ENCODE measurements around the gene SNX8.

The SNX8 gene

DNA sequence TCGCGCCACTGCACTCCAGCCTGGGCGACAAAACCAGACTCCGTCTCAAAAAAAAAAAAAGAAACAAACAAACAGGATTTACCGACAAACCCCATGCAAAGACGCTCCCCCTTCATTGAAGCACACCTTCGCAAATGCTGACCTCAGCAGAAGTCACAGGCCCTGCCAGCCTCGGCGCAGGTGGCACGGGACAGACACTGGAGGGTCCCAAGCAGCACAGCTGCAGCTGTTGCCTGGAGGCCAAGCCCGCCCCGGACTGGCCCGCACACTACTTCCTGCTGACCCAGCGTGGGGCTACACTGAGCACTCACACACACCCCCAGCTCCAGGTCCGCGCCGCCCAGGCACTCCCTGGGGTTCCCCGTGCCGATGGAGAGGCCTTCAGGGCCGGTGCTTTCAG, 31.2 kb downstream of the SNX8 start:
- TF ChIP-seq, protein P1, sequence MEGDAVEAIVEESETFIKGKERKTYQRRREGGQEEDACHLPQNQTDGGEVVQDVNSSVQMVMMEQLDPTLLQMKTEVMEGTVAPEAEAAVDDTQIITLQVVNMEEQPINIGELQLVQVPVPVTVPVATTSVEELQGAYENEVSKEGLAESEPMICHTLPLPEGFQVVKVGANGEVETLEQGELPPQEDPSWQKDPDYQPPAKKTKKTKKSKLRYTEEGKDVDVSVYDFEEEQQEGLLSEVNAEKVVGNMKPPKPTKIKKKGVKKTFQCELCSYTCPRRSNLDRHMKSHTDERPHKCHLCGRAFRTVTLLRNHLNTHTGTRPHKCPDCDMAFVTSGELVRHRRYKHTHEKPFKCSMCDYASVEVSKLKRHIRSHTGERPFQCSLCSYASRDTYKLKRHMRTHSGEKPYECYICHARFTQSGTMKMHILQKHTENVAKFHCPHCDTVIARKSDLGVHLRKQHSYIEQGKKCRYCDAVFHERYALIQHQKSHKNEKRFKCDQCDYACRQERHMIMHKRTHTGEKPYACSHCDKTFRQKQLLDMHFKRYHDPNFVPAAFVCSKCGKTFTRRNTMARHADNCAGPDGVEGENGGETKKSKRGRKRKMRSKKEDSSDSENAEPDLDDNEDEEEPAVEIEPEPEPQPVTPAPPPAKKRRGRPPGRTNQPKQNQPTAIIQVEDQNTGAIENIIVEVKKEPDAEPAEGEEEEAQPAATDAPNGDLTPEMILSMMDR (IDR thresholded peaks at IDR 0.05; ENCODE audit: low read depth, low read length) = no peak
- DNase-seq (ENCODE audit: extremely low read depth, low read depth) = no peak

DNA sequence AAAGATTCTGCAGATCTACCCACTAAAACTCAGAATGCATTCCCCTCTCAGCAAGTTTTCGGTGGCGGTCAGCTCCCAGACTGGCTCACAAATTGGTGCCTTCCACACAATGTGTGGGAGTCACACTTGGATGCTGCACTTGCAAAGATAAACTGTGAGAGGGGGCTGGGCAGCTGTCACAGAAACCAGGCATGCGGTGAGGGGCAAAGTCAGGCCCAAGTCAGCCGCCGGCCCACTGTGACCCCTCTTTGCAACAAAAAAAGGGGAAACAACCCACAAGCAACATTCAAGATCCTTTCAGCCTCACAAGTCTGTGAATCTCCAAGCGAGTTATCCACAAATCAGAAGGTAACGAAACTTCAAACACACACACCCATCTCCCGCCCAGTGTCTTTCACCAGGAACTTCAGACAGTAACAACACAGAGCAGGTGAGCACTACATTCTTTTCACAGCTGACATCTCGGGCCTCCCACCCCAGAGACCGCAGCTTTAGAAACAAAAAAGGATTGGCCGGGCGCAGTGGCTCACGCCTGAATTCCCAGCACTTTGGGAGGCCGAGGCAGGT, 32.0 kb downstream of the SNX8 start:
- DNase-seq (ENCODE audit: extremely low read depth, low read depth) = no peak
- TF ChIP-seq, protein P1 (IDR thresholded peaks at IDR 0.05; ENCODE audit: low read depth, low read length) = no peak

DNA sequence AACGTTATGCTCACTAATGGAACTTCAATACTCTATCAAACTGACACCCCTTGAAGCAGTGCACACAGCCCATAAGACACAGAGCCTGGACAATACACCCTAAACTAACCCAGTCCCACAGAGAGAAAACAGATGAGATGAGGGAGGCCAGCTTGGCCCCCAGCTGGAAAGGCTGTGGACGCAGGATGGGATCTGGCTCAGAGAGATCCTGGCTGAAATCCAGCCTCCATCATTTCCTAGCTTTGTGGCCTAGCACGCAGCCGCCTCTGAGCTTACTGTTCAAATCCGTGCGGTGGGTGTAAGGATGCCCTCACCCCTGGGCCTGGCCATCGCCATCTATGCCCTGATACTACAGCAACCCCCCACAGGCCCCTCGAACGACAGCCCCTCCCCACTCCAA, 32.7 kb downstream of the SNX8 start:
- DNase-seq (ENCODE audit: extremely low read depth, low read depth) = no peak
- TF ChIP-seq, protein P1 (IDR thresholded peaks at IDR 0.05; ENCODE audit: low read depth, low read length) = no peak

DNA sequence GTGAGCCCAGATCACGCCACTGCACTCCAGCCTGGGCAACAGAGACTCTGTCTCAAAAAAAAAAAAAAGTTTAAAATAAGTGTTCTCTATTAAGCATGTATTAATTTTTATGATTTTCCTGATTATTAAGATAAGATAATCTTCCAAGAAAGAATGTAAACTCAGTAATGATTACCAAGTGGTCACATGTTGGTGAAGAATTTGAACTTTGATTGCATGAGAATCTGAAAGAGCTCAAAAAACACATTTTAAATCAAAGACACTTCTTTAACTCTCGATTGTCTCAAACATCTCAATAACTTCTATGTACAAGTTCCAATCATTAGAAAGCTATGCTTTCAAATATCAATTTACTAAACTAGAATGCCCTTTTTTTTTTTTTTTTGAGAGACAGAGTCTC, 33.8 kb downstream of the SNX8 start:
- TF ChIP-seq, protein P1 (IDR thresholded peaks at IDR 0.05; ENCODE audit: low read depth, low read length) = no peak
- DNase-seq (ENCODE audit: extremely low read depth, low read depth) = no peak

DNA sequence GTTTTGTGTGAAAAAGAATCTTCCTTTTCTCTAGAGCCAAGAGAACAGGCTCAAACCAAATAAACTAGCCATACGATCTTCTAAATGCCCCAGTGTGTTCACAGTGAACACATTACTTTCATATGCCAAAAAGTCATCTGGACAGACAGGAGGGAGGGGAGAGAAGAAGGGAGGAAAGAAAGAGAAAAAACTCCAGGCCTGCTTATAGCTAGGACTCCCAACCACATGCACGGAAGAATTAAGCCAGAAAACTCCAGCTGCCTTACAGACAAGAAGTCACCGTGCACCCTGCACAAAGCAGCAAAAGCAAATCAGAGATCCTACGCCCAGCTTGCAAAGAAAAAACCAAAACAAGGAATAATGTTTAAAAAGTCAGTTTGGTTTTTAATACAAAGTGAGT, 34.3 kb downstream of the SNX8 start:
- no peak for DNase-seq (ENCODE audit: extremely low read depth, low read depth)
- TF ChIP-seq, protein P1 (IDR thresholded peaks at IDR 0.05; ENCODE audit: low read depth, low read length) = no peak

DNA sequence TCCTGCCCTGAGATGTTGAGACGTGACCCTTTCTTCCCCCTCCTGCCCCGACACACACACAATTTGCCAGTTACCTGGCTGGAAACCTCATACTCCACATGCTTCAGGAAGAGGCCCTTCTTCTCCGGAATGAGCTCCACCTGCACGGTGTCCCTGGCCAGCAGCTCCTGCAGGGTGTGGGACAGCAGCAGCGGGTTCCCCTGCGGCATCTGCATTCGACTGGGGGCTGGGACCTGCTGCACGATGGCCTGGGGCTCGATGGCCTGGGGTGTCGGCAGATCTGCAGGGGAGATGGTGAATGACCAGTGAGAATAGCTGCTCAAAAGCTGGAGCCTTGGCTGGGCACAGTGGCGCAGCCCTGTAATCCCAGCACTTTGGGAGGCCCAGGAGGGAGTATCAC, 36.2 kb downstream of the SNX8 start:
- TF ChIP-seq, protein P1 (IDR thresholded peaks at IDR 0.05; ENCODE audit: low read depth, low read length) = no peak
- DNase-seq (ENCODE audit: extremely low read depth, low read depth) = no peak

DNA sequence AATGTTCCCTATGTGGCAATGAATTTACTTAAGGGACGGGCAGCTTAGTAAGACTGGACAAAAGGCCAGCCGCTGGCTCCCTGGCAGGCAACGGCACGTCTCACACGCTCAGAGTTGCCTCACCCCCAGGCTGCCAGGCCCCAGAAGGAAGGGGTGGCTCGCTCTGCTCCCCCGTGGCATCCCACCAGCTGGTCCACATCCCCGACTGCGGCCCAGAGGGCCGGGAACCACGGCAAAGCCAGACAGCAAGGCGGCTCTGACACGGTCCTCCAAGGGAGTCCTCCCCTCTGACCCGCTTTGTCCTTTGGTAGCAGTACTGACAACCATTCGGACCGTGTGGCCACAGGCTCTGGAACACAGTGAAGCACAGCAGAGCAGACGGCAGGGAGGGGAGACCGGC, 38.1 kb downstream of the SNX8 start:
- no peak for DNase-seq (ENCODE audit: extremely low read depth, low read depth)
- TF ChIP-seq, protein P1 (IDR thresholded peaks at IDR 0.05; ENCODE audit: low read depth, low read length) = no peak

All from AG09319 (cell line).